Measurements from ENCODE around the gene CDT1. TPM values are rescaled to one million over a fixed set of nuclear protein-coding genes. Genes with fewer than 3 reads are reported as not detected.
"Not testable (repeated sequence)": the region's sequence is repeated elsewhere in the genome, so short reads cannot be mapped to it uniquely, and the experiment has no call there.

Gene CDT1
- total RNA-seq, 2 donors from 2014 or later: 0.71 TPM; not detected in 1

DNA sequence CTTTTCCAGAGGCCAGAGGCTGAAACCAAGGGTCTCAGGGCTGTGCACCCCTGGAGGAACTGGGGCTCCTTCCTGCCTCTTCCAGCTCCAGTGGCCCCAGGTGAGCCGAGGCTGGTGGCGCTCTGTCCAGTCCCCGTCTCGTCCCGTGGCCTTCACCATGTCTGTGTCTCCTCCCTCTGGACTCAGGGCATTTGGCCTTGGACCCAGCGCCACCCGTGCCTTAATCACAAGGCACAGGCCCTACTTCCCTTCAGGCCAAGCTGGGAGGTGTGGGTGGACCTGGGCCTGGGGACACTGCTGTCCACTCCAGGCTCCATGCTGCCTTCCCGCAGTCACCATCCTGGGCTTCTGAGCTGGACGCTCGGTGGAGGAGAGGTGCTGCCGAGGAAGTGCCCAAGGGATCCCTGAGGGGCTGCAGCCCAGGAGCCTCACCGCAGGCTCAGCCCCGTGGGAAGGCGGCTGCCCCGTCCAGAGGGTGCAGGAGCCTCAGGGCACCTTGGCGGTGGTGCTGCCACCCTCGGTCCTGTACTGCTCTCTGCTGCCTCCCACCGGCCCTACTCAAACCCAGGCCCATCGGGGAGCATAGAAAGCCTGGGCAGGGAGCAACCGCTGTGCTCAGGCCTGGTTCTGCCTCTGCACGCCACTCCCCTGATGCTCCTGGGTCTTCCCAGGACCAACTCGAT is 17.7 kb downstream of the CDT1 start:
- Histone ChIP-seq H3K4me3 (no peak overlapping the region), H3K4me1 (ENCODE audit: control insufficient read depth in 1 of 2, low read depth in 2 of 2) (no peaks in the 10 kb centered on the region), H3K9me3 (no peaks in the 10 kb centered on the region), H3K27ac (no peak overlapping the region), H3K27me3 (replicated peaks; ENCODE audit: insufficient read depth) (no peaks in the 10 kb centered on the region), H3K36me3 (peaks cover 28% of the 10 kb centered on the region)
- TF ChIP-seq, protein P1, sequence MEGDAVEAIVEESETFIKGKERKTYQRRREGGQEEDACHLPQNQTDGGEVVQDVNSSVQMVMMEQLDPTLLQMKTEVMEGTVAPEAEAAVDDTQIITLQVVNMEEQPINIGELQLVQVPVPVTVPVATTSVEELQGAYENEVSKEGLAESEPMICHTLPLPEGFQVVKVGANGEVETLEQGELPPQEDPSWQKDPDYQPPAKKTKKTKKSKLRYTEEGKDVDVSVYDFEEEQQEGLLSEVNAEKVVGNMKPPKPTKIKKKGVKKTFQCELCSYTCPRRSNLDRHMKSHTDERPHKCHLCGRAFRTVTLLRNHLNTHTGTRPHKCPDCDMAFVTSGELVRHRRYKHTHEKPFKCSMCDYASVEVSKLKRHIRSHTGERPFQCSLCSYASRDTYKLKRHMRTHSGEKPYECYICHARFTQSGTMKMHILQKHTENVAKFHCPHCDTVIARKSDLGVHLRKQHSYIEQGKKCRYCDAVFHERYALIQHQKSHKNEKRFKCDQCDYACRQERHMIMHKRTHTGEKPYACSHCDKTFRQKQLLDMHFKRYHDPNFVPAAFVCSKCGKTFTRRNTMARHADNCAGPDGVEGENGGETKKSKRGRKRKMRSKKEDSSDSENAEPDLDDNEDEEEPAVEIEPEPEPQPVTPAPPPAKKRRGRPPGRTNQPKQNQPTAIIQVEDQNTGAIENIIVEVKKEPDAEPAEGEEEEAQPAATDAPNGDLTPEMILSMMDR (IDR thresholded peaks at IDR 0.05): no peak
- no peak for ATAC-seq (ENCODE audit: insufficient number of reproducible peaks, low FRiP score, low read depth)
- DNase-seq (ENCODE audit: low spot score): no peak

DNA sequence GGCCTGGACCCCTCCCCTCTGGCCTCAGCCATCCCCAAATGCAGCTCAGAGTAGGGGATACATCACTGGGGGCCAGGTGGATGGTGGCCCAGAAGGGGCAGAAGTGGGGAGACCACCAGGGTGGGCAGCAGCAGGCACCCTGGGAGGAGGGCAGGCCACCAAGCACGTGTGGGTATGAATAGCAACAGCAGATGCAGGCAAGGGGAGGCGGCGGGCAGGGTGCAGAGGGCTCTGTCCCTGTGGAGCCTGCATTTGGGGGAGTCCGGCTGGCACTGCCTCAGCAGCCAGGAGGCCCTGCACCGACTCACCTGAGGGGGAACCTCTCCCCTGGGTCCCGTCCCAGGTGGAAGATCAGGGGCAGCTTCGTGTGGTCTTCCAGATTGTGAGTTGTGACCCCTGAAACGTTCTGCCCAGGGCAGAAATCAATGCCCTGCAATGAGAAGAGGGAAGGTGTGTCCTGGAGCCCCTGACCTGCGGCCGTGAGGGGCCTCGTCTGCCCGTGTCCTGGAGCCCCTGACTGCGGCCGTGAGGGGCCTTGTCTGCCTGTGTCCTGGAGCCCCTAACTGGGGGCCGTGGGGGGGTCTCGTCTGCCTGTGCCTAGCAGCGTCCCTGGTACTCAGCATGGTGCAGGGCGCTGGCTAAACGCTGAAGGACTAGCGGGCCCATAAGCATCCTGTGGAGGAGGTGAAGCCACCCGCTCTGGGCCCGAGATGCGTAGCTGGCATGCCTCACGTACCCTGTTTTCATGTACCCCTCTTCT is 18.9 kb downstream of the CDT1 start:
- no peak overlapping the region for H3K27ac ChIP-seq
- DNase-seq (ENCODE audit: low spot score): no peak
- H3K36me3 ChIP-seq: peaks cover 28% of the 10 kb centered on the region
- no peak overlapping the region for H3K4me3 ChIP-seq
- no peaks in the 10 kb centered on the region for H3K27me3 ChIP-seq (replicated peaks; ENCODE audit: insufficient read depth)
- H3K4me1 ChIP-seq (ENCODE audit: control insufficient read depth in 1 of 2, low read depth in 2 of 2): no peaks in the 10 kb centered on the region
- no peak for ATAC-seq (ENCODE audit: insufficient number of reproducible peaks, low FRiP score, low read depth)
- no peaks in the 10 kb centered on the region for H3K9me3 ChIP-seq
- TF ChIP-seq, protein P1 (IDR thresholded peaks at IDR 0.05): no peak

DNA sequence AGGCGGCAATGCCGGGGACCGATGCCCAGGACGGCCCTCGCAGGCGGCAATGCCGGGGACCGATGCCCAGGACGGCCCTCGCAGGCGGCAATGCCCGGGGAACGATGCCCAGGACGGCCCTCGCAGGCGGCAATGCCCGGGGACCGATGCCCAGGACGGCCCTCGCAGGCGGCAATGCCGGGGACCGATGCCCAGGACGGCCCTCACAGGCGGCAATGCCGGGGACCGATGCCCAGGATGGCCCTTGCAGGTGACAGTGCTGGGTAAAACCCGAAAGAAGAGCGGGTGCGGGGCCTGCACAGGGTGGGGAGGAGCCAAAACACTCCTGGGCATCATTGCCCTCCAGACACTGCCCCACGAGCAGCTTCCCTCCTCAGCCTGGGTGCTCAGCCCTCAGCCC is 20.1 kb downstream of the CDT1 start:
- not testable (repeated sequence) for H3K9me3 ChIP-seq; H3K4me3 ChIP-seq; DNase-seq (ENCODE audit: low spot score); ATAC-seq (ENCODE audit: insufficient number of reproducible peaks, low FRiP score, low read depth); H3K27ac ChIP-seq; H3K4me1 ChIP-seq (ENCODE audit: control insufficient read depth in 1 of 2, low read depth in 2 of 2); H3K27me3 ChIP-seq (replicated peaks; ENCODE audit: insufficient read depth)
- H3K36me3 ChIP-seq: peaks cover 28% of the 10 kb centered on the region

DNA sequence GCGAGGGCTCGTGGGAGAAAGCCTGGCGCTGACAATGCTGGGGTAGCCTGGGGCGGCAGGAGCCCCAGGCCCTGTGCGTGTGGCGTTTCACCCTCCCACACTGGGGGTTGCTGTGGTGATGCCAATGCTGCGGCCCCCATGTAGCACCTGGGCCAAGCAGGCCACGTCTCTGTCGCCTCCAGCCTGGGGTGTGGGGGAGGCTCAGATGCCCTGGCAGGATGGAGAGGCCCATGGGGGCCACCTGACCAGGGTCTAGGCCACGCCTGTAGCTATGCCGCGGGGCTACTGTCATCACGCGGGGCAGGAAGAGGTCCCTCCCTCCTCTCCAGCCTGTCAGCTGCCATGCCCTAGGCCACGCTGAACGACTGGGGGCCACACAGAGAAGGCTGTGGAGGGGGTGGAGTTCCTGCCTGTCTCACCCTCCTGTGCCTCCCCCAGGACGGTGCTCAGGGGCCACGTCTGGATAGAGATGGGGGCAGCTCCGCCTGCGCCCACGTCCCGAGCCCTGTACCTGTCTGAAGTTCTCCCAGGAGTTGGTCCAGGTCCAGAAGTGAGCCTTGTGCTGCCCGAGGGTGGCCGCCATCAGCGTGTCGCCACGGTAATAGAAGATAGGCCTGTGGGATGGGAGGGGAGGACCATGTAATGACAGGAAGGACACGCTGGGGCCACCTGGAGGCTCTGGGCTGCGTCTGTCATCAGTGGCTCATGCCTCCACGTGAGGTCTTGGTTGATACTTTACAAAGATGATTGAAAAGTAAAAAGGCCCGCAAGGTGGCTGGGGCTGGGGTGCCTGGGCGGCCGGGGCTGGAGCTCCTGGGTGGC is 20.9 kb downstream of the CDT1 start:
- no peaks in the 10 kb centered on the region for H3K4me1 ChIP-seq (ENCODE audit: control insufficient read depth in 1 of 2, low read depth in 2 of 2)
- TF ChIP-seq, protein P1 (IDR thresholded peaks at IDR 0.05): no peak
- H3K36me3 ChIP-seq: peaks cover 28% of the 10 kb centered on the region
- no peaks in the 10 kb centered on the region for H3K9me3 ChIP-seq
- no peak overlapping the region for H3K27ac ChIP-seq
- no peak for ATAC-seq (ENCODE audit: insufficient number of reproducible peaks, low FRiP score, low read depth)
- H3K4me3 ChIP-seq: no peak overlapping the region
- H3K27me3 ChIP-seq (replicated peaks; ENCODE audit: insufficient read depth): no peaks in the 10 kb centered on the region
- DNase-seq (ENCODE audit: low spot score): no peak

DNA sequence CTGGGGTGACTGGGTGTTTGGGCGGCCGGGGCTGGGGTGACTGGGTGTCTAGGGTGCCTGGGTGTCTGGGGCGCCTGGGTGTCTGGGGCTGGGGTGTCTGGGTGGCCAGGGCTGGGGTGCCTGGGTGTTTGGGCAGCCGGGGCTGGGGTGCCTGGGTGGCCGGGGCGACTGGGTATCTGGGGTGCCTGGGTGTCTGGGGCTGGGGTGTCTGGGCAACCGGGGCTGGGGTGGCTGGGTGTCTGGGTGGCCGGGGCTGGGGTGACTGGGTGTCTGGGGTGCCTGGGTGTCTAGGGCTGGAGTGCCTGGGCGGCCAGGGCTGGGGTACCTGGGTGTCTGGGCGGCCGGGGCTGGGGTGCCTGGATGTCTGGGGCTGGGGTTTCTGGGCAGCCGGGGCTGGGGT is 21.6 kb downstream of the CDT1 start:
- TF ChIP-seq, protein P1 (IDR thresholded peaks at IDR 0.05): no peak
- peaks cover 28% of the 10 kb centered on the region for H3K36me3 ChIP-seq
- DNase-seq (ENCODE audit: low spot score): no peak
- H3K4me3 ChIP-seq: no peak overlapping the region
- no peak for ATAC-seq (ENCODE audit: insufficient number of reproducible peaks, low FRiP score, low read depth)
- no peaks in the 10 kb centered on the region for H3K4me1 ChIP-seq (ENCODE audit: control insufficient read depth in 1 of 2, low read depth in 2 of 2)
- no peaks in the 10 kb centered on the region for H3K27me3 ChIP-seq (replicated peaks; ENCODE audit: insufficient read depth)
- no peak overlapping the region for H3K27ac ChIP-seq
- no peaks in the 10 kb centered on the region for H3K9me3 ChIP-seq

Data from thoracic aorta (tissue), 2 donors.